ENCODE data around the gene RAB27A.
"Not testable (repeated sequence)": the region's sequence is repeated elsewhere in the genome, so short reads cannot be mapped to it uniquely, and the experiment has no call there.

Gene RAB27A

GRCh38 chr15:55281517-55282228 is 7.9 kb downstream of the RAB27A start:
- no peak for DNase-seq

DNA sequence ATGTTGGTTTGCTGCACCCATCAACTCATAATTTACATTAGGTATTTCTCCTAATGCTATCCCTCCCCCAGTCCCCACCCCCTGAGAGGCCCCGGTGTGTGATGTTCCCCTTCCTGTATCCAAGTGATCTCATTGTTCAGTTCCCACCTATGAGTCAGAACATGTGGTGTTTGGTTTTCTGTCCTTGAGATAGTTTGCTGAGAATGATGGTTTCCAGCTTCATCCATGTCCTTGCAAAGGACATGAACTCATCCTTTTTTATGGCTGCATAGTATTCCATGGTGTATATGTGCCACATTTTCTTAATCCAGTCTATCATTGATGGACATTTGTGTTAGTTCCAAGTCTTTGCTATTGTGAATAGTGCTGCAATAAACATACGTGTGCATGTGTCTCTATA is 9.0 kb downstream of the RAB27A start:
- DNase-seq: not testable (repeated sequence)

- DNase-seq: no peak
Observed at GRCh38 chr15:55279746-55280351, 9.8 kb downstream of the RAB27A start.

GRCh38 chr15:55279100-55279745 is 10.4 kb downstream of the RAB27A start:
- no peak for DNase-seq

DNA sequence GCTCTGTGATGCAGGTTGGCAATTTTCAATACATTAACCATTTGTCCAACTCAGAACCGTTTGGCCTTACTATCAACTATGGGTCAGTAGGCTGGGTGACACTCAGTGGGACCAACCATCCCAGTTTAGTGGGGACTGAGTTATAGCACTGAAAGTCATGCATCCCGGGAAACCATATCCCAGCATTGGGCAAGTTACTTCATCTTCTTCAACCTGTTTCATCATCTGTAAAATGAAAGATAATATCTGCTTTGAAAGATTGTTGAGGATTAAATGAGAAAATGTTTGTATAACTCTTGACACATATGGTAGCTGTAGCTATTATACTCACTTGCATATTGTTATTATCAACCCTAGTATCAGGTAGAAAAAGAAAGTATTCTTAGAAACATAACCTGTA is 11.9 kb downstream of the RAB27A start:
- DNase-seq: no peak

GRCh38 chr15:55277116-55277564 is 12.5 kb downstream of the RAB27A start:
- DNase-seq: peak; percentile 71

DNA sequence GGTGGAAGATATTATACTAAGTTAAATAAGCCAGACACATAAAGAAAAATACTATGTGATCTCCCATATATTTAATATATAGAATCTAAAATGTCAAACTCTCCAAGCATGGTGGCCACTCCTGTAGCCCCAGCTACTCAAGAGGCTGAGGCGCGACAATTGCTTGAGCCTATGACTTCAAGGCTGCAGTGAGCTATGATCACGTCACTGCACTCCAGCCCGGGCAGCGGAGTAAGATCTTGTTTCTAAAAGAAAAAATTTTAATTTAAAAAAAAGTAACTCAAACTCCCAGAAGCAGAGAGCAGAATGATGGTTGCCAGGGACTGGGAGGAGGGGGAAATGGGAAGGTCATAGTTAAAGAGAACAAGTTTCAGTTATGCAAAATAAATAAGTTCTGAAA is 13.3 kb downstream of the RAB27A start:
- no peak for DNase-seq

DNA sequence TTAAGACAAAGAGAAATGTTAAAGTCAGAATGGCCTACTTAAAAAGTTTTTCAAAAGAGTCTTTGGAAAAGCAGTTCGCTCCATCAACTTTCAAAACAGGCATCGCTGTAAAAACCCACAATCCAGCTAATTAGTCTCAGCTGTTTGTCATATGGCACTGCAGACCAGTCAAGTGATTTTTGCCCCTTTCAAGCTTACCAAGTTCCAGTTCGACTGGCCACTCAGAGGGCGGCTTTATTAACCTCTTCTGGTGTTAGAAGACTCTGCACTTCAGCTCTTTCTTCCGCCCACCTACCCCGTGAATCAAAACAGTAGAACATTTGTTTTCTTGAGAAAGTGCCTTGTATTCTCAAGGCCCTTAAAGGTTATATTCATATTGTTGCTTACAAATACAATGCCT is 19.3 kb downstream of the RAB27A start:
- no peak for DNase-seq

GRCh38 chr15:55268176-55268695 is 21.4 kb downstream of the RAB27A start:
- no peak for DNase-seq

- DNase-seq: peak; percentile 79
Observed at GRCh38 chr15:55267401-55268175, 22.0 kb downstream of the RAB27A start.

DNA sequence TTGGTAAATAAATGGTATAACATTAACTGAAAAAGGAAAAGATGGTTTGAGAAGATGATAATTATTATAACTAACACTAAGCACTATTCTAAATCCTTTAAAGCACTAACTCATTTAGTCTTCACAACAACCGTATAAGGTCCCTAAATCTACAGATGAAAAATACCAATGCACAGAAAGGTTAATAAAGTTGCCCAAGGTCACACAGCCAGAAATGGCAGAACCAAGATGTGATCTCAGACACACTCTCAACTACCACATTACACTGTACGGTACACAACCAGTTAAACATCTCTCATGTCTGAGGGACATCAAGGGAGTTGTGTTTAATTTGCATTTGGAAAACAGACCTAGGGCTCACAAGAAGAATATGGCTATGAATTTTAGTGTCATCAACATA is 23.1 kb downstream of the RAB27A start:
- DNase-seq: no peak

- no peak for DNase-seq
Observed at GRCh38 chr15:55260562-55261131, 29.0 kb downstream of the RAB27A start.

GRCh38 chr15:55257938-55258337 is 31.7 kb downstream of the RAB27A start:
- DNase-seq: no peak

- no peak for DNase-seq
Observed at GRCh38 chr15:55257012-55257670, 32.5 kb downstream of the RAB27A start.

DNA sequence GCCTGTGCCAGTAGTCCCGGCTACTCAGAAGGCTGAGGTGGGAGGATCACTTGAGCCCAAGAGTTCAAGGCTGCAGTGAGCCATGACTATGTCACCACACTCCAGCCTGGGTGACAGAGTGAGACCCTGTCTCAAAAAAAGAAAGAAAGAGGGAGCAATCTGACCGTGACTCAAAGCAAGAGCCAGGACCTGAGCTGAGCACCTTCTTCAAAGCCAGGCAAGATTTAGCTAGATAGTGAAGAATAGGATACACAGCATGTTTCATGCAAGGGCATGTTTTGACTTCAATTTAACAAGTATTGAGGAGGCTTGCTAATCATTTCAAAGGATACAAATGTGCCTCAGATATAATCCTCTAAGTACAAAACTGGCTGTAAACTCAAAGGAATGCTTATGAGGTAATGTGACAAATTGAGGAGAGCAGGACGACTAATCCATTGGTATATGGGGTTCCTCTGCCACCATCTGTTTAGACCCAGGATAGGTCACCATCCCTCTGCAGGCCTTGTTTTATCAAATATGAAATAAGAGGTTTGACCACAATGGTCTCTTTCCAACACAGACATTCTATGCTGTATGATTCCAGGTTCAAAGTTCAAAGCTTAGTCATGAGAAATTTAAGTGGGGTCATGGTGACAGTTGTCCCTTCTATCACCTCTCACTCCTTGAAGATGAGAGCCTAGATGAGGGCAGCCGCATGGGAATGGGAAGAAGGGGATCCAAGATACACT is 33.2 kb downstream of the RAB27A start:
- DNase-seq: no peak

GRCh38 chr15:55255714-55256113 is 33.9 kb downstream of the RAB27A start:
- no peak for DNase-seq

DNA sequence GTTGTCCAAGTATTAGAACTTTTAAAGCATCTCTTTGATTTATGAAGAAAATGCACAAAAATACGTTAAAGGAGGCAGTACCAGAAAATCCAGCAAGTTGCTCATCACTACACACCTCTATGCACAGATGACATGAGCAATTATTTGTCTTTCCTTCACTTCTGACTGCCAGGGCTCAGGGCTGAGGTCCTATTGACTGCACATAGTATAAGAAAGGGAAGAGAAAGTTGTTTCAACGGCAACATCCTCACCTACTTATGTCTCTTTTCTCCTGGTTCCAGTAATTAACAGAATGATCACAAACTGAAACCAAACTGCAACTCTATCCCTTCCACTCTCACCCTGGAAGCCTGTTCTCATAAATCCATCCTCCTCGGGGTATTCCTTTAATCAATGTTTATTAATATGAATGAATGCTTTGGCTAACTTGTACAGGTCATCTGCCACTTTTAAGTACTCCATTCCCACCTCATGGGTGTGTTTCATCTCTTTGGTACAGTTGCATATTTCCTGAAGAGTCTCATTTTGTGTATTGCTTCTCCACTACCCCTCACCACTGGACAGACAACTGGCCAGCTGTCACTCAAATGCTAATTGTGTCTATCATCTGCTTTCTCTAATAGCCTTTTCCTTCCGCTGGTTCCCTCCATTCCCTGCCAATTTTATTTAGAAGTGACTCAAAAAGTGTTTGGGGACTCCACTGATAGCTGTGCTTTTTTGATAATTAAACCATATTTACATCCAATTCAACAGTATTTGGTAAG is 34.5 kb downstream of the RAB27A start:
- no peak for DNase-seq

DNA sequence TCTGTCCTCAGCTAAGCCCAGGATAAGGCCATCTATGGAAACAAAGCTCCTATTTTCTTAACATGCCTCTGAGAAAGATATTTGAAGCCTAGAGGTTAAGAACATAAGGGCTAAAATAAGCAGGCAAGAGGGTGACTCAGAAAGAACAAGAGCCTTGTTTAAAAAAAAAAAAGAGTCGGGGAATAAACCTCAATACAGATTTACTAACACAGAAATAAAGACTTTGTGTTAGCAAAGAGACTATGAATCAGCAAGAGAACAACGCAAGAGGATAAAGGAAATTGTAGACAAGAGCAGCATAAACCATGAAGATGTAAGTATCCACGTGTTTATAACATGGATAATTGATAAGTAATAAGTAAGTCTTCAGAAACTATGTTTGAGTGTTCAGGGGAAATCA is 36.0 kb downstream of the RAB27A start:
- no peak for DNase-seq

GRCh38 chr15:55252201-55252600 is 37.4 kb downstream of the RAB27A start:
- not testable (repeated sequence) for DNase-seq

DNA sequence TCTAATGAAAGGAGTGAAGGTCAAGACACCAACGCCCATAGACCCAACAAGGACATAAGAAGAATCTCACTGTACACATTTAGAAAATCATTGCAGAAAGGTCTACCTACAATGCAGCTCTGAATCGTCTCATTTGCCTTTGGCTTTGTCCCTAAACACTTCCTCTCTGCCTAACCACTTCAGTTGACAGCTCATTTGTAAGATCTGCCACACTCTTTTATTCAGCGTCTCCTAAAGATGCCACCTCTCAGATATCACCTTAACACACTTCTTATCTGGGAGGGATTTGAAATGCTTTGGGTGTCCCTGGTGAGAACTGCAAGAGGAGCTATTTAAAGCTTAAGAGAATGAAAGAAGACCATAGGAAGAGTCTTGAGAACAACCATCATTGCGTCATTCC is 38.7 kb downstream of the RAB27A start:
- no peak for DNase-seq

GRCh38 chr15:55250392-55250791 is 39.2 kb downstream of the RAB27A start:
- DNase-seq: no peak
